Cortex of kidney (tissue), 1 donor: ENCODE data around the gene GDE1.
"Not testable (repeated sequence)": the region's sequence is repeated elsewhere in the genome, so short reads cannot be mapped to it uniquely, and the experiment has no call there.

Experiments used
- DNase-seq: peaks from one replicate; lab custom pipeline; 2025; lab: John Stamatoyannopoulos, UW

Gene GDE1, protein sequence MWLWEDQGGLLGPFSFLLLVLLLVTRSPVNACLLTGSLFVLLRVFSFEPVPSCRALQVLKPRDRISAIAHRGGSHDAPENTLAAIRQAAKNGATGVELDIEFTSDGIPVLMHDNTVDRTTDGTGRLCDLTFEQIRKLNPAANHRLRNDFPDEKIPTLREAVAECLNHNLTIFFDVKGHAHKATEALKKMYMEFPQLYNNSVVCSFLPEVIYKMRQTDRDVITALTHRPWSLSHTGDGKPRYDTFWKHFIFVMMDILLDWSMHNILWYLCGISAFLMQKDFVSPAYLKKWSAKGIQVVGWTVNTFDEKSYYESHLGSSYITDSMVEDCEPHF

GRCh38 chr16:19521471-19522396 lies at the start of gene GDE1:
Gene GDE1 (minus strand): TSS chr16:19522098. CDS start chr16:19521964, 134 bp downstream.
- DNase-seq = no peak

- no peak for DNase-seq
Measured at GRCh38 chr16:19567560-19567959, 45.7 kb upstream of the GDE1 start.

GRCh38 chr16:19566362-19566761 lies 44.5 kb upstream of the GDE1 start:
- no peak for DNase-seq

- DNase-seq = no peak
Measured at GRCh38 chr16:19563377-19563776, 41.5 kb upstream of the GDE1 start.

- no peak for DNase-seq
Measured at GRCh38 chr16:19560078-19560477, 38.2 kb upstream of the GDE1 start.

DNA sequence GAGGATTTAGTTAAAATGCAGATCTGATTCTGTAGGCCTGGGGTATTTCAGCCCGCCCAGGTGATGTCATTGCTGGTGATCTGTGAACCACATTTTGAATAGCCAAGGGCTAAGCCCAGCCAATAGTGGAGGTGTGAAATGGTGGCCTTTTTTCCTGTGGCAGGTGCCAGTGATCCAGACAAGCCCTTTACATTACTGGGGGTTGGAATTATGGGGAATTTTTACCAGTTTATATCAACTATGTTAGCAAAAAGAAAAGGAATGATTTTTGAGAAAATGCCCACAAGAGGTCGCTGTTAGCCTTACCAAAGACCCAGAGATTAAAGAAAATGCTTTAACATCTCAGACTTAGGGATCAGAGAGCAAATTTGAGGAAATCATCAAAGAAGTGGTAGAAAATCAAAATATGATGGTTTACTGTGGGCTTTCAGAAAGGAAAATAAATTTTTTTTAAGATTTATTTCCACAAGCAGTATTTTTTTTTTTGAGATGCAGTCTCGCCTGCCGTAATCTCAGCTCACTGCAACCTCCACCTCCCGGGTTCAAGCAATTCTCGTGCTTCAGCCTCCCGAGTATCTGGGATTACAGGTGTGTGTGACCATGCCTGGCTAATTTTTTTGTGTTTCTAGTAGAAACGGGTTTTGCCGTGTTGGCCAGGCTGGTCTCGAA lies 37.5 kb upstream of the GDE1 start:
- no peak for DNase-seq

- no peak for DNase-seq
Measured at GRCh38 chr16:19555938-19556771, 34.3 kb upstream of the GDE1 start.

GRCh38 chr16:19555186-19555937 lies 33.5 kb upstream of the GDE1 start, which contains the start of gene VPS35L:
Gene VPS35L (plus strand): TSS chr16:19555703. CDS start chr16:19555730, 27 bp downstream.
- DNase-seq = peak; percentile 89

DNA sequence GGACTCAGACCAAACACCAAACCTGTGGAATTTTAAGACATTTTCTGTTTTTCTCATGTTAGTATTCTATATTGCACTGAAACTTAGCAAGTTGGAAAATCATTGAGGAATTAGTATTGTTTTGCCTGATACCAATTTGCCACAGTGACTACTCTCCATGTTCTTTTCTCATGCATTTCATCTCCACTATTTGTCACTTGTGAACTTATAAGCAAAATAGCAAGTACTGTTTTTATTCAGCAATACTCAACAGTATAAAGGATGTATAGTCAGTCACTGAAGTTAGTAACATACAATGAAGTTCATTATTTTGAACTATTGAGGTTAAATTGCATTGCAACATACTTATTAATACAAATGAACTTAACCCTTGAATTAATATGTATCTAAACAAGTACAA lies 27.8 kb upstream of the GDE1 start:
- DNase-seq = no peak

- DNase-seq = no peak
Measured at GRCh38 chr16:19548144-19548543, 26.2 kb upstream of the GDE1 start.

- DNase-seq = not testable (repeated sequence)
Measured at GRCh38 chr16:19543278-19543996, 21.5 kb upstream of the GDE1 start.

- DNase-seq = no peak
Measured at GRCh38 chr16:19542138-19542821, 20.4 kb upstream of the GDE1 start.

GRCh38 chr16:19540241-19540970 lies 18.5 kb upstream of the GDE1 start:
- no peak for DNase-seq

- no peak for DNase-seq
Measured at GRCh38 chr16:19532601-19533000, 10.7 kb upstream of the GDE1 start.

- no peak for DNase-seq
Measured at GRCh38 chr16:19528666-19529065, 6.8 kb upstream of the GDE1 start.

GRCh38 chr16:19527161-19527560 lies 5.3 kb upstream of the GDE1 start:
- no peak for DNase-seq

DNA sequence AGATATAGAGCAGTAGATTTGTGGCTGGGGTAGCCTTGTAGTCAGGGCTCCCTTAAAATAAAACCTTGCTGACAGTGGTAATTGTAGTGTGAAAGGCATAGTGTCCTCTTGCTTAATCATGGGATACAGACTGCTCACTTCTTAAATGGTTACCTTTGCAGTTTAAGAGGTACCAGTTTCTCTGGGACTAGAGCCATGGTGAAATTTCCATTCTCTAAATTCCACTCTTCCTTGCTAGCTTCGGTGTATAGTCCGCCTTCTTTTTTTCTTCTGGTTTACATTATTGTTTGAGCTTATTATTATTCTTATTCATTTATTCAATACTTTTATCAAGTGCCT lies 3.5 kb upstream of the GDE1 start:
- DNase-seq = no peak

DNA sequence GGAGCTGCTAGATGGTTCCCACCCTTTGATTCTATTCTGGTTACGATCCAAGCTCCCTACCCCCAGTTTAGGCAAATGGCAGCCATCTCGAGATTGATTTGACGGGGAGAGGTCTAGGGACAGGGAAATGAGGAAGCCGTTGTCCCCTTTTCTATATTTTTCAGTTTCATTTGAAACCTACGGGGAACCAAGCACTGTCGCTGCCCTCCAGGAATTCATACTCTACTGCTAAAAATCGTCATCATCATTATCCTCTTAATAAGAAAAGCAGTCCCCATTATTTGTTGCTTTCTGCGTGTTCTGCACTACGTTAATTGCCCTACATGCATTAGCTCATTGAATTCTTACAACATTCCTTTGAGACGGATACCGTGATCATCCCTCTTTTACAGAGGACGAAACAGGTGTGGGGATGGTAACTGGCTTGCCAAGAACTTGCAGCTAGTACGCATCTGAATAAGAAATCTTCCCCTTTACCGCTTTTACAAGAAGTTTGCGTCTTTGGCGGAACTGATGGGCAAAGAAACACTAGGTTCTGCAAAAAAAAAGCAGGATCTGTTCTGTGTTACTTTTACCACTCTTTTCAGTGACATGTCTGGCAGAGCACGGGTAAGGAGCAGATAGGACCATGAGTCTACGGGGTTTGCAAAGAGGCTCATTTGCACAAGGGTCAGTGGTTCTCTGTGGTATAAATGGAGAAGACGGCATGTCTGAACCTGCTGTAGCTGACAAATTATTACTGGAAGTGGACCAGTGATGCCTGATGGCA lies 2.9 kb upstream of the GDE1 start:
- DNase-seq = no peak
